ENCODE results near the gene LARP7.
"Not testable (repeated sequence)": the region's sequence is repeated elsewhere in the genome, so short reads cannot be mapped to it uniquely, and the experiment has no call there.

The LARP7 gene

GRCh38 chr4:112673686-112674085, 36.7 kb downstream of the LARP7 start:
- Mint-ChIP-seq H3K27ac (no peak overlapping the region), H3K9me3 (no peaks in the 10 kb centered on the region), H3K36me3 (ENCODE audit: low read depth) (no peaks in the 10 kb centered on the region), H3K4me3 (no peak overlapping the region), H3K4me1 (ENCODE audit: low read depth) (no peaks in the 10 kb centered on the region), H3K27me3 (ENCODE audit: low read depth) (peaks cover 4% of the 10 kb centered on the region)

- Mint-ChIP-seq H3K27me3 (ENCODE audit: low read depth) (peaks cover 4% of the 10 kb centered on the region), H3K27ac (no peak overlapping the region), H3K36me3 (ENCODE audit: low read depth) (no peaks in the 10 kb centered on the region), H3K4me3 (no peak overlapping the region), H3K9me3 (no peaks in the 10 kb centered on the region), H3K4me1 (ENCODE audit: low read depth) (no peaks in the 10 kb centered on the region)
Measured at GRCh38 chr4:112674376-112674775, 37.4 kb downstream of the LARP7 start.

GRCh38 chr4:112677519-112678091, 40.7 kb downstream of the LARP7 start:
- H3K4me3 Mint-ChIP-seq, result no peak overlapping the region
- H3K36me3 Mint-ChIP-seq (ENCODE audit: low read depth), result no peaks in the 10 kb centered on the region
- H3K27me3 Mint-ChIP-seq (ENCODE audit: low read depth), result no peaks in the 10 kb centered on the region
- no peaks in the 10 kb centered on the region for H3K4me1 Mint-ChIP-seq (ENCODE audit: low read depth)
- H3K9me3 Mint-ChIP-seq, result no peaks in the 10 kb centered on the region
- no peak overlapping the region for H3K27ac Mint-ChIP-seq

GRCh38 chr4:112680996-112681395, 44.1 kb downstream of the LARP7 start:
- H3K27me3 Mint-ChIP-seq (ENCODE audit: low read depth), result peaks cover 4% of the 10 kb centered on the region
- H3K9me3 Mint-ChIP-seq, result no peaks in the 10 kb centered on the region
- H3K36me3 Mint-ChIP-seq (ENCODE audit: low read depth), result no peaks in the 10 kb centered on the region
- no peak overlapping the region for H3K4me3 Mint-ChIP-seq
- H3K27ac Mint-ChIP-seq, result no peak overlapping the region
- no peaks in the 10 kb centered on the region for H3K4me1 Mint-ChIP-seq (ENCODE audit: low read depth)

GRCh38 chr4:112693507-112693906, 56.6 kb downstream of the LARP7 start:
- Mint-ChIP-seq H3K4me3 (no peak overlapping the region), H3K36me3 (ENCODE audit: low read depth) (no peaks in the 10 kb centered on the region), H3K9me3 (no peaks in the 10 kb centered on the region), H3K4me1 (ENCODE audit: low read depth) (no peaks in the 10 kb centered on the region), H3K27ac (no peak overlapping the region), H3K27me3 (ENCODE audit: low read depth) (peaks cover 19% of the 10 kb centered on the region)

- Mint-ChIP-seq H3K4me3 (no peak overlapping the region), H3K27ac (no peak overlapping the region), H3K9me3 (no peaks in the 10 kb centered on the region), H3K27me3 (ENCODE audit: low read depth) (peaks cover 42% of the 10 kb centered on the region), H3K4me1 (ENCODE audit: low read depth) (peaks cover 8% of the 10 kb centered on the region), H3K36me3 (ENCODE audit: low read depth) (peaks cover 1% of the 10 kb centered on the region)
Measured at GRCh38 chr4:112700679-112701078, 63.7 kb downstream of the LARP7 start.

- H3K27ac Mint-ChIP-seq, result no peak overlapping the region
- H3K4me3 Mint-ChIP-seq, result no peak overlapping the region
- H3K9me3 Mint-ChIP-seq, result no peaks in the 10 kb centered on the region
- peaks cover 16% of the 10 kb centered on the region for H3K4me1 Mint-ChIP-seq (ENCODE audit: low read depth)
- H3K27me3 Mint-ChIP-seq (ENCODE audit: low read depth), result peaks cover 53% of the 10 kb centered on the region
- H3K36me3 Mint-ChIP-seq (ENCODE audit: low read depth), result peaks cover 1% of the 10 kb centered on the region
Measured at GRCh38 chr4:112702892-112703291, 65.9 kb downstream of the LARP7 start.

- Mint-ChIP-seq H3K4me3 (peak overlapping the region; percentile 84), H3K36me3 (ENCODE audit: low read depth) (peaks cover 1% of the 10 kb centered on the region), H3K4me1 (ENCODE audit: low read depth) (peaks cover 16% of the 10 kb centered on the region), H3K9me3 (no peaks in the 10 kb centered on the region), H3K27me3 (ENCODE audit: low read depth) (peaks cover 47% of the 10 kb centered on the region), H3K27ac (no peak overlapping the region)
Measured at GRCh38 chr4:112704322-112704721, 67.4 kb downstream of the LARP7 start.

GRCh38 chr4:112704991-112705845, 68.3 kb downstream of the LARP7 start:
- peaks cover 16% of the 10 kb centered on the region for H3K4me1 Mint-ChIP-seq (ENCODE audit: low read depth)
- H3K4me3 Mint-ChIP-seq, result peak overlapping the region; percentile 84
- peaks cover 50% of the 10 kb centered on the region for H3K27me3 Mint-ChIP-seq (ENCODE audit: low read depth)
- no peak overlapping the region for H3K27ac Mint-ChIP-seq
- H3K9me3 Mint-ChIP-seq, result no peaks in the 10 kb centered on the region
- peaks cover 1% of the 10 kb centered on the region for H3K36me3 Mint-ChIP-seq (ENCODE audit: low read depth)

GRCh38 chr4:112705891-112706839, 69.2 kb downstream of the LARP7 start:
- not testable (repeated sequence) for H3K36me3 Mint-ChIP-seq (ENCODE audit: low read depth); H3K9me3 Mint-ChIP-seq
- Mint-ChIP-seq H3K27ac (peak overlapping the region; percentile 78), H3K27me3 (ENCODE audit: low read depth) (peaks cover 46% of the 10 kb centered on the region), H3K4me1 (ENCODE audit: low read depth) (peaks cover 16% of the 10 kb centered on the region), H3K4me3 (peak overlapping the region; percentile 98)

GRCh38 chr4:112706840-112707207, 69.9 kb downstream of the LARP7 start:
- peaks cover 16% of the 10 kb centered on the region for H3K4me1 Mint-ChIP-seq (ENCODE audit: low read depth)
- H3K27me3 Mint-ChIP-seq (ENCODE audit: low read depth), result peaks cover 44% of the 10 kb centered on the region
- H3K36me3 Mint-ChIP-seq (ENCODE audit: low read depth), result peaks cover 1% of the 10 kb centered on the region
- H3K27ac Mint-ChIP-seq, result no peak overlapping the region
- H3K4me3 Mint-ChIP-seq, result peak overlapping the region; percentile 98
- no peaks in the 10 kb centered on the region for H3K9me3 Mint-ChIP-seq
